ENCODE measurements around the gene RTL10.

RTL10 gene

DNA sequence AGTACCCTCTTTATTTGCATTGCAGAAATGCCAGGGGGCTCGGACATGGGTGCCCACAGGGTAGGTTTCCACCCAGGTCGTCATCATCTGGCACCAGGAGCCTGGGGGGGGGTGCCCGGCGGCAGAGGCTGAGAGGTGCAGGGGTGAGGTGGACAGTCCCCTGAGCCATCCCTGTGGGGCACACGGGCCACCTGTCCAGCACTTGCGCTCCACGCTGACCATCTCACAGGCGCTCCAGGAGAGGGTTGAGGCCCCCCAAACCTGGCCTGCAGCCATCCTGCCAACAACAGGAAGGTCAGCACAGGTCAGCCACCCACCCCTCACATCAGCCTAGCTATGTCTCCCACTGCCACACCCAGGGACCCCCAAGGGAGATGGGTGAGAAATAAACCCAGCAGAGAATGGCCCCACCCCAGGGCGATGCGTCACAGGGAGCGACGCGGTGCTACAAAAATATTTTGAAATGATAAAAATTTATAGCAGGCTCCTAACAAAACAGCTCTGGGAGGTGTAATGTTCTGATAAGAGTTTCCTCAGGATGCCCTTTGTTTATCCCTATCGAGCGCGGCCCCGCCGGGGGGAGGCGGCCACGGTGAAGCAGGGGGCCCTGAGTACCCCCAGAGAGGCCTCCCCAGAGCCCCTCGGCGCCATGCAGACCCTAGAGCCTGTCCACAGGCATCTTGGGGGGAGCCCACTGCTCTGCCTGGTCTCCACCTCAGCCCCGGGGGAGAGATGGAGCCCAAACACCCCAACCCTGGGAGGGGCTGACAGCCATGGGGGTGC is 21.0 kb upstream of the RTL10 start:
- H3K4me3 ChIP-seq (ENCODE audit: low read depth, low read length): no peak overlapping the region
- DNase-seq (ENCODE audit: low read depth): no peak
- TF ChIP-seq, protein P1, sequence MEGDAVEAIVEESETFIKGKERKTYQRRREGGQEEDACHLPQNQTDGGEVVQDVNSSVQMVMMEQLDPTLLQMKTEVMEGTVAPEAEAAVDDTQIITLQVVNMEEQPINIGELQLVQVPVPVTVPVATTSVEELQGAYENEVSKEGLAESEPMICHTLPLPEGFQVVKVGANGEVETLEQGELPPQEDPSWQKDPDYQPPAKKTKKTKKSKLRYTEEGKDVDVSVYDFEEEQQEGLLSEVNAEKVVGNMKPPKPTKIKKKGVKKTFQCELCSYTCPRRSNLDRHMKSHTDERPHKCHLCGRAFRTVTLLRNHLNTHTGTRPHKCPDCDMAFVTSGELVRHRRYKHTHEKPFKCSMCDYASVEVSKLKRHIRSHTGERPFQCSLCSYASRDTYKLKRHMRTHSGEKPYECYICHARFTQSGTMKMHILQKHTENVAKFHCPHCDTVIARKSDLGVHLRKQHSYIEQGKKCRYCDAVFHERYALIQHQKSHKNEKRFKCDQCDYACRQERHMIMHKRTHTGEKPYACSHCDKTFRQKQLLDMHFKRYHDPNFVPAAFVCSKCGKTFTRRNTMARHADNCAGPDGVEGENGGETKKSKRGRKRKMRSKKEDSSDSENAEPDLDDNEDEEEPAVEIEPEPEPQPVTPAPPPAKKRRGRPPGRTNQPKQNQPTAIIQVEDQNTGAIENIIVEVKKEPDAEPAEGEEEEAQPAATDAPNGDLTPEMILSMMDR (IDR thresholded peaks at IDR 0.05; ENCODE audit: low read depth, low read length, missing control alignments): no peak
- in situ Hi-C loops (cut with HindIII; ENCODE audit: low sequenced_read_pairs): no loop called here

DNA sequence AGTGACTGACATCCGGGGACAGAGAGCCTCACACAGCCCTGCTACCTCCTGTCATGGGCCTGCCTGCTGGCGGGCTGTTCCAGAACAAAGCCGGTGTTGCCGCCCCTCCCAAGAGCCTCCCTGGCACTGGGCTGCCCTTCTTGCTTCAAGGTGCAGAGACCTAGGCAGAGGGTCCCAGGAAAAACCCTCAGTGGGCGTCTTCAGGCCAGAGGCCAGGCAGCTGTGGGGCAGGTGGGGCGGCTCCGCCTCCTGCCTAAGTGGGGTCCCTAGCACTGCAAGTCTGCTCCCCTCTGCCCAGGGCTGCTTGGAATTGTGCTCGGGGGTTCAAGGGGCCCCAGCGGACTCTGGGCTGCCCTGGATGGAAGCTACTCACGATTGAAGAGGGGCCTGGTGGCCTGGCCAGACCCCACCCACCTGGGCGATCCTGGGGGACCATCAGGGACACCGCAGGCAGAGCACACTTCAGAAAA is 20.4 kb upstream of the RTL10 start:
- H3K4me3 ChIP-seq (ENCODE audit: low read depth, low read length): no peak overlapping the region
- no peak for DNase-seq (ENCODE audit: low read depth)
- in situ Hi-C loops (cut with HindIII; ENCODE audit: low sequenced_read_pairs): no loop called here
- TF ChIP-seq, protein P1 (IDR thresholded peaks at IDR 0.05; ENCODE audit: low read depth, low read length, missing control alignments): no peak

DNA sequence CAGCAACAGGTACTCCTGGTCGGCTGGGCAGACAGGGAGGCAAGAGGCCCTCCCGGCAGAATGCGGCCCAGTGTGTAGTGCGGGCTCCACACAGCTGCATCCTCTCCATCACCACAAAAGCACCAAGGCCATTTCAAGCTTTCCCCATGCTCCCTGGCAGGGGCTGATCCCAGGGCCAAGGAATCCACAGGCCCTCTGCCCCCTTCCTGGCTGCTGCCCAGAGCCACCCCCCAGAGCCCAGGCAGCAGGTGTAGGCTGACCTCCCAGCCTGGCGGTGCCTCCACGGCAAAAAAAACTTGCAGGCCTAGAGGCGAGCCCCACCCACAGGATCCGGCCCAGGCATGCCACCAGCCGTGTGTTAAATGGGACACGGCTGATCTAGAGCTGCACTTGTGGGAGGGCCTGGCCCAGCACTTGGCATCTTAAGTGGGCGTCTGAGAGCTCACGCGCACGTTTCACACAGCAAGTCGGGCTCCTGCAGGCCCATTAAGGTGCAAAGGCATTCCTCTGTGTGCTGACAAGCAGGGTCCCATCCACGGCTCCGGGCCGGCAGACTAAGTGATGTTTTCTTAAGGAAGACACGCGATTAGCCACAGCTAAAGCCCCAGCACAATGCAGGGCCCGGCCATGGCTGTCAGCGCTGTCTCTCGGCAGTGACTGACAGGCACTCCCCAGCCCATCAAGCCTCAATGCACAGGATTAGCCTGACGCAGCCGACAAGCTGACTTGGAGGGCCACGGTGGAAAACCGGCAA is 19.8 kb upstream of the RTL10 start:
- DNase-seq (ENCODE audit: low read depth): no peak

DNA sequence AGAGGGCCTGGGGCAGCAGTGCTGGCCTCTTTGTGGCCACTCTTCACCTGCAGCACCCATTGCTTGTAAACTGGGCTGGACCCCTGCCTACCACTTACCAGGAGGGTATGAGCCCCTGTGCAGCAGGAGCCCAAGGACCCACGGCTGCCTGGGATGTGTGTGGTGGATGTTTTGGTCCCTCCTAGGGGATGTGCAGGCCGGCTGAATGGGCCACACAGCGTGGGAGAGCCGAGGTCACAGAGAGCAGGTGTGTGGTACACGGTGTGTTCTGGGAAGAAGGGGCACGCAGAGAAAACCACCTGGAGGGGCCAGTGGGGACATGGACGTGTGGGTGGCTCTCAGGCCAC is 19.3 kb upstream of the RTL10 start:
- no peak for DNase-seq (ENCODE audit: low read depth)
- no peak overlapping the region for H3K4me3 ChIP-seq (ENCODE audit: low read depth, low read length)
- in situ Hi-C loops (cut with HindIII; ENCODE audit: low sequenced_read_pairs): no loop called here
- TF ChIP-seq, protein P1 (IDR thresholded peaks at IDR 0.05; ENCODE audit: low read depth, low read length, missing control alignments): no peak

More for the DNA sequence above, 19.8 kb upstream of the RTL10 start:
- TF ChIP-seq, protein P1 (IDR thresholded peaks at IDR 0.05; ENCODE audit: low read depth, low read length, missing control alignments): no peak
- H3K4me3 ChIP-seq (ENCODE audit: low read depth, low read length): no peak overlapping the region
- in situ Hi-C loops (cut with HindIII; ENCODE audit: low sequenced_read_pairs): no loop called here

DNA sequence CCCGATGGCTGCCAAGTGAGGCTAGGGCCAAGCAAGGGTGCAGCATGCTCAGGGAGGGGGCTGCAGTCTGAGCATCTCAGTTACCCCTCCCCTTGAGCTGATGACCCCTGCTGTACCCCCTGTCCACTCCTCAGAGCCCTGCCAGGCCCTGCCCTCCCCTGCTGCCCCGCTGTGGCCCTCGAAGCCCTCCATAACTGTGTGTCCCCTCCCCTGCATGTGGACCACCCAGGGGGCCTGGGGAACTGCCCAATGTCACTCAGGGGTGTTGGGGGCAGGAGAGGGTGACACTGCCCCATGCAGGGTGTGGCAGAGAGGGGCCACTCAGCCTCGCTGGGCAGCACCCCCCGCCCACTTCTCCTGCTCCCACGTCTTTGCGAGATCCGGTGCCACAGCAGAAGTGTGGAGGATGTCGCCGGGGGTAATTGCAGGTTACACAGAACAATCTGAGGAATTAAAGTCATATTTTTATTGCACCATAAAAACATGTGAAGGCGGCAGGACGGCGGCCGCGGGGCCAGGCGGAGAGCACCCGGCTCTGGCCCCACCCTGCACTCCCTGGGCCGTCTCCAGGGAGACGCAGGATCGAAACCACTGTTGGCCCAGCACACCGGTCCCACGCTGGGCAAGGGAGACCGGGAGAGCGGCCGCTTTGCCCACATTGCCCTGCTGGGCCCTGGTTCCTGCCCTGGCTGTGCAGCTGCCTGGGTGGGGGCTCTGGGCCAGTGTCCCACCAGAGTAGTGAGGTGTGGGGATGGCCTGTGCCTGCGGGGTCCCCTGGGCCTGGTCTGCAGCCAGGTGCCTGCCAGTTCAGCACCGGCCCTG is 18.7 kb upstream of the RTL10 start:
- no peak for DNase-seq (ENCODE audit: low read depth)
- TF ChIP-seq, protein P1 (IDR thresholded peaks at IDR 0.05; ENCODE audit: low read depth, low read length, missing control alignments): no peak
- no peak overlapping the region for H3K4me3 ChIP-seq (ENCODE audit: low read depth, low read length)
- in situ Hi-C loops (cut with HindIII; ENCODE audit: low sequenced_read_pairs): no loop called here

DNA sequence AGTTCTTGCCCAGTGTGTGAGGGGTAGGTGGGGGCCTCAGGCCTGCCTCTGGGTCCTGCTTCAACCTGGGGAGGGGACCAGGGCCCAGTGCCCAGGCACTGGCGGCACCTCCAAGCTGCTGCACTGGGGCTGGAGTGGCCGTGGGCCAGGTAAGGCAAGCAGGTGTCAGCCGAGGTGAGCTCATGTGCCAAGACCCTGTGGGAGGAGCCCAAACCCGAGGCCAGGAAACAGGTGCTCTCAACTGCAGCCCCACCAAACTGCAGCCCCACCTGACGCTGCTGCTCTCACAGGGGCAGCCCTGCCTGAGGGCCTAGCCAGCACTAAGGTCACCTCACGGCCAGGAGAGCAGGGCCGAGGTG is 18.1 kb upstream of the RTL10 start:
- no peak overlapping the region for H3K4me3 ChIP-seq (ENCODE audit: low read depth, low read length)
- in situ Hi-C loops (cut with HindIII; ENCODE audit: low sequenced_read_pairs): no loop called here
- DNase-seq (ENCODE audit: low read depth): no peak
- TF ChIP-seq, protein P1 (IDR thresholded peaks at IDR 0.05; ENCODE audit: low read depth, low read length, missing control alignments): no peak

Measured in astrocyte of the cerebellum (primary cell).